Tibial artery (tissue), 4 donors: ENCODE measurements around the gene UBR1.

Experiments used
- DNase-seq, 2 donors: peaks; one replicate each; pipeline ENCODE4 v3.0.0-alpha.2; 2019
- H3K27ac ChIP-seq, 2 donors: fragments of 200-600 bp; sonication (generic) in 1 of 2; 1 replicate in 1 of 2; 2 replicates in 1 of 2; pipeline ENCODE4 v1.5.1; 2018 to 2019; ENCODE audit warnings: mild to moderate bottlenecking in 1 of 2
- H3K27me3 ChIP-seq, 2 donors: fragments of 200-600 bp; sonication (generic) in 1 of 2; one replicate each; pipeline versions ENCODE4 v1.5.1 to v1.6.0; 2016 to 2019
- H3K36me3 ChIP-seq, 3 donors: fragments of 200-600 bp; sonication (generic) in 2 of 3; one replicate each; pipeline ENCODE4 v1.5.1; 2016 to 2019; ENCODE audit warnings: mild to moderate bottlenecking in 2 of 3
- H3K4me1 ChIP-seq, 4 donors: fragments of 200-600 bp; sonication (generic) in 2 of 4; 1 replicate in 3 of 4; 2 replicates in 1 of 4; pipeline ENCODE4 v1.5.1; 2016 to 2019
- H3K4me3 ChIP-seq, 2 donors: fragments of 200-600 bp; sonication (generic) in 1 of 2; 1 replicate in 1 of 2; 2 replicates in 1 of 2; pipeline ENCODE4 v1.5.1; 2018 to 2019; ENCODE audit warnings: mild to moderate bottlenecking in 2 of 2
- H3K9me3 ChIP-seq, 3 donors: fragments of 200-600 bp; sonication (generic) in 1 of 3; one replicate each; pipeline ENCODE4 v1.5.1; 2016 to 2019
- CTCF ChIP-seq, 2 experiments: fragments of 200-600 bp in 1 of 2; fragments of 450-650 bp in 1 of 2; IDR thresholded peaks; one replicate each; pipeline ENCODE4 v1.5.1; 2017 to 2019; ENCODE audit warnings: antibody characterized with exemption in 2 of 2, mild to moderate bottlenecking in 1 of 2, moderate library complexity in 1 of 2
- intact Hi-C: fragments of 100-400 bp; cut with DNase I; formaldehyde crosslinking; loops from one replicate; pipeline ENCODE4 v1.15.0; 2023; ENCODE audit warnings: low total_unique reads

UBR1 gene

DNA sequence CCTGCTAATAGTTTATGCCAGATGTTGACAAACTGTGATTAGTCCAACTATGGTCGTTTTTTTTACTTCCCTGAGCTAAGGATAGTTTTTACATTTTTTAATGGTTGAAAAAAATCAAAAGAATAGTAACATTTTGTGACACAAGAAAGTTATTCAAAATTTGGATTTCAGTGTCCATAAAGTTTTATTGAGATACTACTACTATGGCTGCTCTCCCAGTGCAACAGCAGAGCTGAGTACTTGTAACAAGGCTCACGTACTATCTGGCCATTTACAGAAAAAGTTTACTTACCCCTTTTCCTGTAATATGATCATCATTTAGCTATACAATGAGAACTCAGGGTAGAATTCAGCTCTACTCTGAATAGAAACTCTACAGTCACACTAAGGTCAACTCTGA lies 16.0 kb upstream of the UBR1 start:
- DNase-seq = no peak
- Histone ChIP-seq H3K27me3 (no peaks in the 10 kb centered on the region), H3K4me1 (peaks cover 0 to 8% (median 3%) of the 10 kb centered on the region in 4 donors), H3K36me3 (no peaks in the 10 kb centered on the region), H3K27ac (peak overlapping the region in 1 of 2 donors; percentile 89), H3K9me3 (no peaks in the 10 kb centered on the region), H3K4me3 (no peak overlapping the region)
- intact Hi-C loops = no loop called here
- TF ChIP-seq CTCF (IDR thresholded peaks at IDR 0.05) = no peak

DNA sequence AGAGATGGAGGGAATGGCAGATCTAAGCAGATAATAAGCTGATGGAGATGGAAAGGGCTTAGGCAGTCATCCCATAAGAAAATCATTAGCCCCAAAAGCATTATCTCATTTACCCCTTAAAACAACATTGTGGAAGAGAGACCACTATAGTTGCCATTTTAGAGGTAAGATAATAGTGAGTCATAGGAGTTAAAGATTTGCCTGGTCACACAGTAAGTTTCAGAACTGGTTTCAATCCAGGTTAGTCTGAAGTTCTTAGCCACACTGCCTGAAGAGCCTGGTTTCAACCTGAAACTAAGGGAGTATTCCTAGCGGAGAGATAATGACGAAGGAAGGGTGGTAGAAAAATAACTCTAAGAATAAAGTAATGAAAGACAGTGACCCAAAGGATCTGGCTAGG lies 13.0 kb upstream of the UBR1 start:
- DNase-seq = no peak
- peaks cover 0 to 8% (median 3%) of the 10 kb centered on the region in 4 donors for H3K4me1 ChIP-seq
- intact Hi-C loops = no loop called here
- H3K9me3 ChIP-seq = no peaks in the 10 kb centered on the region
- no peak overlapping the region for H3K27ac ChIP-seq
- H3K4me3 ChIP-seq = no peak overlapping the region
- no peak for TF ChIP-seq CTCF (IDR thresholded peaks at IDR 0.05)
- H3K36me3 ChIP-seq = no peaks in the 10 kb centered on the region
- H3K27me3 ChIP-seq = no peaks in the 10 kb centered on the region

GRCh38 chr15:43118286-43118685 lies 12.4 kb upstream of the UBR1 start:
- H3K27ac ChIP-seq = no peak overlapping the region
- no peak for TF ChIP-seq CTCF (IDR thresholded peaks at IDR 0.05)
- intact Hi-C loops = no loop called here
- peaks cover 0 to 8% (median 3%) of the 10 kb centered on the region in 4 donors for H3K4me1 ChIP-seq
- no peaks in the 10 kb centered on the region for H3K27me3 ChIP-seq
- no peaks in the 10 kb centered on the region for H3K9me3 ChIP-seq
- no peak overlapping the region for H3K4me3 ChIP-seq
- no peak for DNase-seq
- no peaks in the 10 kb centered on the region for H3K36me3 ChIP-seq

GRCh38 chr15:43111354-43111753 lies 5.5 kb upstream of the UBR1 start:
- H3K36me3 ChIP-seq = no peaks in the 10 kb centered on the region
- no peak overlapping the region for H3K4me3 ChIP-seq
- no peak for DNase-seq
- intact Hi-C loops = no loop called here
- H3K27ac ChIP-seq = no peak overlapping the region
- no peaks in the 10 kb centered on the region for H3K9me3 ChIP-seq
- no peaks in the 10 kb centered on the region for H3K27me3 ChIP-seq
- H3K4me1 ChIP-seq = peaks cover 0 to 5% (median 2%) of the 10 kb centered on the region in 4 donors
- no peak for TF ChIP-seq CTCF (IDR thresholded peaks at IDR 0.05)

GRCh38 chr15:43107751-43108150 lies 1.9 kb upstream of the UBR1 start:
- TF ChIP-seq CTCF (IDR thresholded peaks at IDR 0.05) = no peak
- Histone ChIP-seq H3K27me3 (no peaks in the 10 kb centered on the region), H3K36me3 (peaks cover 0 to 3% (median 0%) of the 10 kb centered on the region in 3 donors), H3K27ac (no peak overlapping the region), H3K4me3 (no peak overlapping the region), H3K4me1 (peaks cover 0 to 28% (median 16%) of the 10 kb centered on the region in 4 donors), H3K9me3 (no peaks in the 10 kb centered on the region)
- DNase-seq = no peak
- intact Hi-C loops = no loop called here

DNA sequence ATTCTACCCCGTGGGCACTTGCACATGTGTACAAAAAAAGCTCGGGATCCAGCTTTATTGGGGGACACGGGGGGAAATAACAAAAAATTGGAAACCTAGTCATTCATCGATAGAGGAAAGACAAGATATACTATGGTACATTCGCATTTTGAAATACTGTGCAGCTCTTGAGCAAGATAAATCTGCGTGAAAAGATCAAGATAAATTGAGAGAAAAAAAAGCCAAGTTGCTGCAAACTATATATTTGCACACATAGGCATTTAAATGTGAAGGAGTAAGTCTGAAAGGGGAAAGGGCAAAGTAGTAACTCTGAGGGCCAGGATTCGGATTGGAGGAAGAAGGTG lies 620 bp upstream of the UBR1 start:
- intact Hi-C loops = no loop called here
- Histone ChIP-seq H3K4me1 (peaks cover 0 to 31% (median 17%) of the 10 kb centered on the region in 4 donors), H3K9me3 (no peaks in the 10 kb centered on the region), H3K27ac (peak overlapping the region; percentile 83 to 94), H3K4me3 (peak overlapping the region; percentile 57 to 85), H3K27me3 (no peaks in the 10 kb centered on the region), H3K36me3 (peaks cover 0 to 13% (median 0%) of the 10 kb centered on the region in 3 donors)
- no peak for TF ChIP-seq CTCF (IDR thresholded peaks at IDR 0.05)
- DNase-seq = no peak
